ENCODE data around the gene KRTAP4-8. TPM values are rescaled to one million over a fixed set of nuclear protein-coding genes. Genes with fewer than 3 reads are reported as not detected.

KRTAP4-8 gene
- total and polyA plus RNA-seq, 8 donors, result not detected

DNA sequence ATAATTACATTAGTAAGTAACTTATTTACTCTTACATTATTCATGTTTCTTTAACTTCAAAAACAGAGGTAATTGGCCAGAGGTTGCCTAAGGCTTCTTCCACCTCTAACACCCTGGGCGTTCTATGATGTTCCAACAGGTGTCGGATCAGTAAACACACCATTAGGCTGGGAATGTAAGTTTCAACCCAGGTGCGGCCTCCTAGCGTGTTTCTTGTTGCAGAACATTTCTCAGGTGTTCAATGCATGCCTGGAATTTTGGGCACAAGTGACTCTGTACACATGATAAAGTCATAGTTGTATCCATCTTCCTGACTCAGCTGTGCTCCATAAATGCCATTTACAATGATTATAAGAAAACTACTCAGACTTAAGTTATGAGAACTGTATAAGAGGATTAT, 43.9 kb downstream of the KRTAP4-8 start:
- DNase-seq (no peak), ATAC-seq (no peak)
- TF ChIP-seq, protein P1, sequence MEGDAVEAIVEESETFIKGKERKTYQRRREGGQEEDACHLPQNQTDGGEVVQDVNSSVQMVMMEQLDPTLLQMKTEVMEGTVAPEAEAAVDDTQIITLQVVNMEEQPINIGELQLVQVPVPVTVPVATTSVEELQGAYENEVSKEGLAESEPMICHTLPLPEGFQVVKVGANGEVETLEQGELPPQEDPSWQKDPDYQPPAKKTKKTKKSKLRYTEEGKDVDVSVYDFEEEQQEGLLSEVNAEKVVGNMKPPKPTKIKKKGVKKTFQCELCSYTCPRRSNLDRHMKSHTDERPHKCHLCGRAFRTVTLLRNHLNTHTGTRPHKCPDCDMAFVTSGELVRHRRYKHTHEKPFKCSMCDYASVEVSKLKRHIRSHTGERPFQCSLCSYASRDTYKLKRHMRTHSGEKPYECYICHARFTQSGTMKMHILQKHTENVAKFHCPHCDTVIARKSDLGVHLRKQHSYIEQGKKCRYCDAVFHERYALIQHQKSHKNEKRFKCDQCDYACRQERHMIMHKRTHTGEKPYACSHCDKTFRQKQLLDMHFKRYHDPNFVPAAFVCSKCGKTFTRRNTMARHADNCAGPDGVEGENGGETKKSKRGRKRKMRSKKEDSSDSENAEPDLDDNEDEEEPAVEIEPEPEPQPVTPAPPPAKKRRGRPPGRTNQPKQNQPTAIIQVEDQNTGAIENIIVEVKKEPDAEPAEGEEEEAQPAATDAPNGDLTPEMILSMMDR (IDR thresholded peaks at IDR 0.05), result no peak
- H3K4me1 ChIP-seq, result no peaks in the 10 kb centered on the region
- peaks cover 0 to 27% of the 10 kb centered on the region in 2 donors for H3K27me3 ChIP-seq
- H3K9me3 ChIP-seq, result no peaks in the 10 kb centered on the region
- H3K4me3 ChIP-seq, result no peak overlapping the region
- no peaks in the 10 kb centered on the region for H3K36me3 ChIP-seq
- intact Hi-C loops (cut with DNase I), result no loop called here
- H3K27ac ChIP-seq, result no peak overlapping the region

DNA sequence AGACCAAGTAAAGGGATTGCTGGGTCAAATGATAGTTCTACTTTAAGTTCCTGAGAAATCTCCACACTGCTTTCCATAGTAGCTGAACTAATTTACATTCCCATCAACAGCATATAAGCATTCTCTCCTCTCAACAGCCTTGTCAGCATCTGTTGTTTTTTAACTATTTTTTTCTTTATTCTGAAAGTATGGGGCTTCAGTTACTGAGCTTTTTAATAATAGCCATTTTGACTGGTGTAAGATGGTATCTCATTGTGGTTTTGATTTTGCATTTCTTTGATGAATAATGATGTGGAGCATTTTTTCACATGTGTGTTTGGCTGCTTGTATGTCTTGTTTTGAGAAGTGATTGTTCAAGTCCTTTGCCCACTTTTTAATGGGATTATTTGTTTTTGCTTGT, 45.4 kb downstream of the KRTAP4-8 start:
- intact Hi-C loops (cut with DNase I), result no loop called here
- DNase-seq (no peak), ATAC-seq (no peak)
- Histone ChIP-seq H3K4me1 (no peaks in the 10 kb centered on the region), H3K27ac (no peak overlapping the region), H3K4me3 (no peak overlapping the region), H3K36me3 (no peaks in the 10 kb centered on the region), H3K9me3 (no peaks in the 10 kb centered on the region), H3K27me3 (peaks cover 2 to 26% of the 10 kb centered on the region in 2 donors)
- TF ChIP-seq, protein P1 (IDR thresholded peaks at IDR 0.05), result no peak

DNA sequence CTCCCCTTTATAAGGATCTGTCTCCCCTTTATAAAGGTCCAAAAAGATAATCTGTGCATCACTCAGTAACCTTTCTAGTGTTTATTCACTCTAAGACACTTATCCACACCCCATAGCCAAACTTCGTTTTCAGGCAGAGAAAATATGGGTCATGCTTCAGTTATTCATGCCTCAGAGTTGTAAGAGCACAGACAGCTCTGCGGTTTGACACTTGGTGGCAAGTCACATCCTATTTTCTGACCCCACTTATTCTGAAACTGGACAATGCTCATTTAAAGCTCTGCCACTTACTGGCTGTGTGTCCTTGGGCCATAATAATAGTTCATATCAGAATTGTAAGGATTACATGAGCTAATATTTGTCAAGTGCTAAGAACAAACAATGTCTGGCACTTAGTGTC, 48.8 kb downstream of the KRTAP4-8 start:
- Histone ChIP-seq H3K27ac (no peak overlapping the region), H3K9me3 (peaks cover 0 to 1% of the 10 kb centered on the region in 2 donors), H3K4me3 (no peak overlapping the region), H3K36me3 (no peaks in the 10 kb centered on the region), H3K4me1 (no peaks in the 10 kb centered on the region), H3K27me3 (peaks cover 3 to 39% of the 10 kb centered on the region in 2 donors)
- TF ChIP-seq, protein P1 (IDR thresholded peaks at IDR 0.05), result no peak
- intact Hi-C loops (cut with DNase I), result no loop called here
- no peak for ATAC-seq
- DNase-seq, result no peak

DNA sequence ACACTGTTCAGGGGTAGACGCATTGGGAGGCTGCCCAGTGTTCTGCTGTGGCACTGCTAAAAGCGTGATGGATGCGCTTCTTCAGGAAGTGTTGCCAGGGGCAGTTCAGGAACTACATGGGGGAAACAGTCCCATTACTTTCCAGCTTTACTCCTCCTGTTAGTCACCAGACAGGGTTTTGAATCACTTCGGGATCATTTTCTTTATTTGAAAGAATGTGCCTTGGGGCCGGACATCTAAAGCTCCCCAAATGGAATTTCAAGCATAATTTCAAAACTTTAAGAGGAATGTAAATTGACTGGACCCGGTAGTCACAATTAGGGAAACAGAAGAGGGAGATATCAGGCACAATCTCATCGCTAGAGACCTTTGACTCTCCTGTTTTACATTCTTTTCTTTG, 49.5 kb downstream of the KRTAP4-8 start:
- H3K9me3 ChIP-seq, result peaks cover 0 to 3% of the 10 kb centered on the region in 2 donors
- H3K4me1 ChIP-seq, result no peaks in the 10 kb centered on the region
- TF ChIP-seq, protein P1 (IDR thresholded peaks at IDR 0.05), result no peak
- H3K36me3 ChIP-seq, result no peaks in the 10 kb centered on the region
- no peak overlapping the region for H3K27ac ChIP-seq
- DNase-seq (no peak), ATAC-seq (no peak)
- intact Hi-C loops (cut with DNase I), result no loop called here
- no peak overlapping the region for H3K4me3 ChIP-seq
- H3K27me3 ChIP-seq, result peaks cover 3 to 39% of the 10 kb centered on the region in 2 donors

Other genes with a start within 250 kb of the KRTAP4-8 start
Only the 30 nearest of the 38 such genes appear.
- gene KRT39, start 131.2 kb downstream of the KRTAP4-8 start, total RNA-seq, result under 1 TPM in 1 of 2 donors, not detected in 1; 0.41 TPM
- not detected for gene KRT39, start 131.2 kb downstream of the KRTAP4-8 start, polyA plus RNA-seq (ENCODE audit: insufficient read length in 6 of 6)
- not detected for gene KRT40, start 113.8 kb downstream of the KRTAP4-8 start, total RNA-seq
- gene KRT40, start 113.8 kb downstream of the KRTAP4-8 start, polyA plus RNA-seq (ENCODE audit: insufficient read length in 6 of 6), result not detected
- not detected for gene KRTAP3-3, start 104.0 kb downstream of the KRTAP4-8 start, total RNA-seq
- not detected for gene KRTAP3-3, start 104.0 kb downstream of the KRTAP4-8 start, polyA plus RNA-seq (ENCODE audit: insufficient read length in 6 of 6)
- not detected for gene KRTAP3-2, start 98.2 kb downstream of the KRTAP4-8 start, total RNA-seq
- not detected for gene KRTAP3-2, start 98.2 kb downstream of the KRTAP4-8 start, polyA plus RNA-seq (ENCODE audit: insufficient read length in 6 of 6)
- not detected for gene KRTAP3-1, start 89.0 kb downstream of the KRTAP4-8 start, total RNA-seq
- not detected for gene KRTAP3-1, start 89.0 kb downstream of the KRTAP4-8 start, polyA plus RNA-seq (ENCODE audit: insufficient read length in 6 of 6)
- gene KRTAP1-5, start 70.9 kb downstream of the KRTAP4-8 start, total RNA-seq, result not detected
- gene KRTAP1-5, start 70.9 kb downstream of the KRTAP4-8 start, polyA plus RNA-seq (ENCODE audit: insufficient read length in 6 of 6), result not detected
- not detected for gene KRTAP1-4, start 67.9 kb downstream of the KRTAP4-8 start, total RNA-seq
- gene KRTAP1-4, start 67.9 kb downstream of the KRTAP4-8 start, polyA plus RNA-seq (ENCODE audit: insufficient read length in 6 of 6), result not detected
- gene KRTAP1-3, start 63.3 kb downstream of the KRTAP4-8 start, total RNA-seq, result not detected
- gene KRTAP1-3, start 63.3 kb downstream of the KRTAP4-8 start, polyA plus RNA-seq (ENCODE audit: insufficient read length in 6 of 6), result not detected
- not detected for gene KRTAP1-1, start 56.7 kb downstream of the KRTAP4-8 start, total RNA-seq
- gene KRTAP1-1, start 56.7 kb downstream of the KRTAP4-8 start, polyA plus RNA-seq (ENCODE audit: insufficient read length in 6 of 6), result not detected
- gene KRTAP2-1, start 50.8 kb downstream of the KRTAP4-8 start, total RNA-seq, result not detected
- gene KRTAP2-1, start 50.8 kb downstream of the KRTAP4-8 start, polyA plus RNA-seq (ENCODE audit: insufficient read length in 6 of 6), result not detected
- not detected for gene KRTAP2-2, start 42.9 kb downstream of the KRTAP4-8 start, total RNA-seq
- gene KRTAP2-2, start 42.9 kb downstream of the KRTAP4-8 start, polyA plus RNA-seq (ENCODE audit: insufficient read length in 6 of 6), result not detected
- 1 to 10 TPM in 1 of 2 donors, not detected in 1; 1.2 TPM for gene KRTAP2-3, start 38.0 kb downstream of the KRTAP4-8 start, total RNA-seq
- gene KRTAP2-3, start 38.0 kb downstream of the KRTAP4-8 start, polyA plus RNA-seq (ENCODE audit: insufficient read length in 6 of 6), result not detected
- gene KRTAP2-4, start 32.3 kb downstream of the KRTAP4-8 start, total RNA-seq, result not detected
- not detected for gene KRTAP2-4, start 32.3 kb downstream of the KRTAP4-8 start, polyA plus RNA-seq (ENCODE audit: insufficient read length in 6 of 6)
- gene KRTAP4-7, start 14.0 kb downstream of the KRTAP4-8 start, total RNA-seq, result not detected
- not detected for gene KRTAP4-7, start 14.0 kb downstream of the KRTAP4-8 start, polyA plus RNA-seq (ENCODE audit: insufficient read length in 6 of 6)
- gene KRTAP4-16, start 4.1 kb upstream of the KRTAP4-8 start, total RNA-seq, result not detected
- gene KRTAP4-16, start 4.1 kb upstream of the KRTAP4-8 start, polyA plus RNA-seq (ENCODE audit: insufficient read length in 6 of 6), result not detected
- gene KRTAP4-9, start 7.2 kb upstream of the KRTAP4-8 start, total RNA-seq, result not detected
- not detected for gene KRTAP4-9, start 7.2 kb upstream of the KRTAP4-8 start, polyA plus RNA-seq (ENCODE audit: insufficient read length in 6 of 6)
- gene KRTAP4-11, start 20.2 kb upstream of the KRTAP4-8 start, total RNA-seq, result not detected
- gene KRTAP4-11, start 20.2 kb upstream of the KRTAP4-8 start, polyA plus RNA-seq (ENCODE audit: insufficient read length in 6 of 6), result under 1 TPM in 1 of 6 donors, not detected in 5; 0.23 TPM
- gene KRTAP4-12, start 26.0 kb upstream of the KRTAP4-8 start, total RNA-seq, result not detected
- not detected for gene KRTAP4-12, start 26.0 kb upstream of the KRTAP4-8 start, polyA plus RNA-seq (ENCODE audit: insufficient read length in 6 of 6)
- not detected for gene KRTAP4-6, start 42.4 kb upstream of the KRTAP4-8 start, total RNA-seq
- gene KRTAP4-6, start 42.4 kb upstream of the KRTAP4-8 start, polyA plus RNA-seq (ENCODE audit: insufficient read length in 6 of 6), result not detected
- gene KRTAP4-5, start 51.7 kb upstream of the KRTAP4-8 start, total RNA-seq, result not detected
- not detected for gene KRTAP4-5, start 51.7 kb upstream of the KRTAP4-8 start, polyA plus RNA-seq (ENCODE audit: insufficient read length in 6 of 6)
- not detected for gene KRTAP4-4, start 62.6 kb upstream of the KRTAP4-8 start, total RNA-seq
- gene KRTAP4-4, start 62.6 kb upstream of the KRTAP4-8 start, polyA plus RNA-seq (ENCODE audit: insufficient read length in 6 of 6), result not detected
- gene KRTAP4-3, start 70.1 kb upstream of the KRTAP4-8 start, total RNA-seq, result not detected
- not detected for gene KRTAP4-3, start 70.1 kb upstream of the KRTAP4-8 start, polyA plus RNA-seq (ENCODE audit: insufficient read length in 6 of 6)
- gene KRTAP4-2, start 80.1 kb upstream of the KRTAP4-8 start, total RNA-seq, result not detected
- gene KRTAP4-2, start 80.1 kb upstream of the KRTAP4-8 start, polyA plus RNA-seq (ENCODE audit: insufficient read length in 6 of 6), result not detected
- gene KRTAP4-1, start 86.8 kb upstream of the KRTAP4-8 start, total RNA-seq, result not detected
- not detected for gene KRTAP4-1, start 86.8 kb upstream of the KRTAP4-8 start, polyA plus RNA-seq (ENCODE audit: insufficient read length in 6 of 6)
- not detected for gene KRTAP9-1, start 91.7 kb upstream of the KRTAP4-8 start, total RNA-seq
- gene KRTAP9-1, start 91.7 kb upstream of the KRTAP4-8 start, polyA plus RNA-seq (ENCODE audit: insufficient read length in 6 of 6), result not detected
- gene KRTAP9-2, start 128.5 kb upstream of the KRTAP4-8 start, total RNA-seq, result not detected
- not detected for gene KRTAP9-2, start 128.5 kb upstream of the KRTAP4-8 start, polyA plus RNA-seq (ENCODE audit: insufficient read length in 6 of 6)
- not detected for gene KRTAP9-3, start 134.3 kb upstream of the KRTAP4-8 start, total RNA-seq
- not detected for gene KRTAP9-3, start 134.3 kb upstream of the KRTAP4-8 start, polyA plus RNA-seq (ENCODE audit: insufficient read length in 6 of 6)
- gene KRTAP9-8, start 139.9 kb upstream of the KRTAP4-8 start, total RNA-seq, result not detected
- not detected for gene KRTAP9-8, start 139.9 kb upstream of the KRTAP4-8 start, polyA plus RNA-seq (ENCODE audit: insufficient read length in 6 of 6)
- gene KRTAP9-4, start 151.5 kb upstream of the KRTAP4-8 start, total RNA-seq, result not detected
- gene KRTAP9-4, start 151.5 kb upstream of the KRTAP4-8 start, polyA plus RNA-seq (ENCODE audit: insufficient read length in 6 of 6), result not detected
- not detected for gene KRTAP9-9, start 157.2 kb upstream of the KRTAP4-8 start, total RNA-seq
- gene KRTAP9-9, start 157.2 kb upstream of the KRTAP4-8 start, polyA plus RNA-seq (ENCODE audit: insufficient read length in 6 of 6), result not detected